Measurements from ENCODE around the gene COX17.

COX17 gene

DNA sequence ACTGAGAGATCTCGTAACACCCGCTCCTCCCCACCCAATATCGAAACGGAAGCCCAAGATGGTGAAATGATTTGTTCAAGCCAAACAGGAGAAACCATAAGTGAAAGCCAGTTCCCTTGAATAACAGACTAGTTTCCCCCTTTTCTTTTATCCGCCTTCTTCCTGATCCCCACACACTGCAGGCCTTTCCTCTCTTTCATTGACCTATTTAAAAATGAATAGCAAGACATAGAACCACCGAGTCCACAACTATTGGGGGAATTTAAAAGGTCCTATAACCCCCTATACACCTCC is 382 bp upstream of the COX17 start:
- ChIA-PET POLR2A (interaction anchor here (1.0 to 1.5 kb wide), 2 partner anchors 15 to 355 kb away, joined by 3 to 4 read pairs; no protein-coding TSS in a partner anchor), CTCF (interaction anchor here (1.6 kb wide), 1 partner anchor 268 kb away, joined by 3 read pairs; no protein-coding TSS in a partner anchor)
- peak overlapping the region; percentile 74 for H3K4me3 ChIP-seq (ENCODE audit: low read depth, low read length)
- DNase-seq (ENCODE audit: low read depth, low spot score): no peak
- TF ChIP-seq CTCF (IDR thresholded peaks at IDR 0.05; ENCODE audit: insufficient read depth, low read length, missing control alignments): no peak

DNA sequence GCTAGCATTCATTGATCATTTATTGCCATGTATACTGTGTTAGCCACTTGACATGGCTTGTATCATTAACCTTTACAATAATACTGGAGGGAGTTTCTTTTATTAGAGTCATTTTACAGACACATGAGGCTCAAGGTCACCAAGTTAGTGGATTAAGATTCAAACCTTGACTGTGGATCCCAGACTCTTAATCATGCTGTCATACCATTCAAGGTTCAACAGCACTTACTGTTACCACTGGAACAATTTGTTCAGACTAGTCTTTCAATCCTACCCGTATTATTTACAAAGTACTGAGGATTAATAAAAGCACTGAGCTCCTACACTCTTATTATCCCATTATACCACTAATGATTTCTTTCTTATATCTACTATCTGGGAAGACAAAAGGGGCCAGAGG is 1.2 kb downstream of the COX17 start:
- no peak for TF ChIP-seq CTCF (IDR thresholded peaks at IDR 0.05; ENCODE audit: insufficient read depth, low read length, missing control alignments)
- ChIA-PET POLR2A (interaction anchor here (0.6 to 1.5 kb wide), 3 partner anchors 13 to 207 kb away, joined by 3 to 4 read pairs (median 3); partner anchors contain the start of gene POGLUT1), CTCF (interaction anchor here (0.9 to 2.6 kb wide), 8 partner anchors 8 to 793 kb away, joined by 3 to 11 read pairs (median 4); no protein-coding TSS in a partner anchor)
- peak overlapping the region; percentile 74 for H3K4me3 ChIP-seq (ENCODE audit: low read depth, low read length)
- DNase-seq (ENCODE audit: low read depth, low spot score): no peak

DNA sequence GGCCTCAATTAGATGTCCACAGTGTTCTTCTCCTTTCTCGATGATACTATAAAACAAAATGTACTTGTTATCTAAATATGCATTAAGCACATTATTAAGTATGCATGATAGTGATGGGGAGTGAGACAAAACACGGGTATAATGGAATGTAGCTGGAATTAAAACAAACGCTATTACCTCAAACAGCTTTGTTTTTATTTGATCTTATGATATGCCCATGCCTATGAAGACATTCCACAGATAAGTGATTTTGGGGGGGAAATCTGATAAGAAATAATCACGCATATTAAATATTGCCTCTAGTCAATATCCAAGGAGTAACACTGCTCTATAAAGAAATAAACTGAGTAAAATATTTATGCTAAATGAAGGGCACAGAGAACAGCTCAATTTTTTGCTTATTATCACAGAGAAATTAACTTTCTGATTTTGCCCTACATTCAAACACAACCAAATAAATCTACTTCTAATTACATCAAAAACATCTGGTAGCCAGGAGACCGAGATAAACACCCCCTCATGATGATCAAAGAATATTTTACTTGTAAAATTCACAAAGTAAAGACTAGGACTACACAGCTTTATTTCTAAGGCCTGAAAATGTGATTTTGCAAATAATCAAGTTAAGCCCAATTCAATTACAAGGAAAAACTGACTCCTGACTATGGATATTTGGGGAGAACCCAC is 1.9 kb downstream of the COX17 start:
- POLR2A ChIA-PET: interaction anchor here (0.6 to 0.7 kb wide), 2 partner anchors 12 to 207 kb away, joined by 3 to 7 read pairs; partner anchors contain the start of gene POGLUT1
- H3K4me3 ChIP-seq (ENCODE audit: low read depth, low read length): no peak overlapping the region
- CTCF ChIA-PET: interaction anchor here (0.8 to 2.6 kb wide), 5 partner anchors 8 to 153 kb away, joined by 3 to 11 read pairs (median 4); no protein-coding TSS in a partner anchor
- DNase-seq (ENCODE audit: low read depth, low spot score): no peak
- no peak for TF ChIP-seq CTCF (IDR thresholded peaks at IDR 0.05; ENCODE audit: insufficient read depth, low read length, missing control alignments)

GRCh38 chr3:119673875-119674274 is 3.3 kb downstream of the COX17 start:
- TF ChIP-seq CTCF (IDR thresholded peaks at IDR 0.05; ENCODE audit: insufficient read depth, low read length, missing control alignments): no peak
- ChIA-PET CTCF (interaction anchor here (0.8 to 1.7 kb wide), 3 partner anchors 10 to 165 kb away, joined by 3 to 9 read pairs (median 3); no protein-coding TSS in a partner anchor), POLR2A (no interaction called here)
- no peak overlapping the region for H3K4me3 ChIP-seq (ENCODE audit: low read depth, low read length)
- no peak for DNase-seq (ENCODE audit: low read depth, low spot score)

DNA sequence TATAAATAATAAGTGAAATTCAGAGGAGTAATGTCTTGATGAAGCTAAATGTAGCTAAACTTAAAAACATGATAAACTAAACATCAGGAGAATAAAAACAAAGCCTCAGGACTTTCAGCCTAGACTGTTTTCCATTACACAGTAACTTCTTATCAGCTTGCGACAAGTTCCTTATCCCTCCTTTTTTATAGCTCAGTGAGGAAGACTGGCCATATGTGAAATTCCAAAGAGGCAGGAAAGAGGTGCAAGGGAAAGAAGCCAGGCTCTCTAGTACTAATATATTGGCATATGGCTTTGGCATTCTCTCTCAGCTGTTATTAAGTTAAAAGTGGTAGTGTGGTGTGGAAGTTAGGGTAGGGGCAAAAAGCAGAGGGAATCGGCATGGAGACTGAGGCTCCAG is 4.4 kb downstream of the COX17 start:
- no peak overlapping the region for H3K4me3 ChIP-seq (ENCODE audit: low read depth, low read length)
- ChIA-PET CTCF (interaction anchor here (0.6 to 1.7 kb wide), 5 partner anchors 9 to 159 kb away, joined by 3 to 9 read pairs (median 4); no protein-coding TSS in a partner anchor), POLR2A (no interaction called here)
- TF ChIP-seq CTCF (IDR thresholded peaks at IDR 0.05; ENCODE audit: insufficient read depth, low read length, missing control alignments): no peak
- DNase-seq (ENCODE audit: low read depth, low spot score): no peak

GRCh38 chr3:119669906-119670570 is 7.2 kb downstream of the COX17 start:
- no peak for TF ChIP-seq CTCF (IDR thresholded peaks at IDR 0.05; ENCODE audit: insufficient read depth, low read length, missing control alignments)
- H3K4me3 ChIP-seq (ENCODE audit: low read depth, low read length): no peak overlapping the region
- POLR2A ChIA-PET: no interaction called here
- CTCF ChIA-PET: no interaction called here
- no peak for DNase-seq (ENCODE audit: low read depth, low spot score)
